Epithelial cell of alveolus of lung (primary cell): Measurements from ENCODE around the gene PVALB. TPM values are rescaled to one million over a fixed set of nuclear protein-coding genes. Genes with fewer than 3 reads are reported as not detected.

ENCODE experiments used
- total RNA-seq: library from RNA; depleted of rRNA; stranded (reverse); fragments of >200 nt; gene quantifications from 2 replicates; pipeline ENCODE4 v1.2.1, GENCODE V29; 2015

Gene PVALB, protein sequence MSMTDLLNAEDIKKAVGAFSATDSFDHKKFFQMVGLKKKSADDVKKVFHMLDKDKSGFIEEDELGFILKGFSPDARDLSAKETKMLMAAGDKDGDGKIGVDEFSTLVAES
- not detected in 2 replicates for total RNA-seq

DNA sequence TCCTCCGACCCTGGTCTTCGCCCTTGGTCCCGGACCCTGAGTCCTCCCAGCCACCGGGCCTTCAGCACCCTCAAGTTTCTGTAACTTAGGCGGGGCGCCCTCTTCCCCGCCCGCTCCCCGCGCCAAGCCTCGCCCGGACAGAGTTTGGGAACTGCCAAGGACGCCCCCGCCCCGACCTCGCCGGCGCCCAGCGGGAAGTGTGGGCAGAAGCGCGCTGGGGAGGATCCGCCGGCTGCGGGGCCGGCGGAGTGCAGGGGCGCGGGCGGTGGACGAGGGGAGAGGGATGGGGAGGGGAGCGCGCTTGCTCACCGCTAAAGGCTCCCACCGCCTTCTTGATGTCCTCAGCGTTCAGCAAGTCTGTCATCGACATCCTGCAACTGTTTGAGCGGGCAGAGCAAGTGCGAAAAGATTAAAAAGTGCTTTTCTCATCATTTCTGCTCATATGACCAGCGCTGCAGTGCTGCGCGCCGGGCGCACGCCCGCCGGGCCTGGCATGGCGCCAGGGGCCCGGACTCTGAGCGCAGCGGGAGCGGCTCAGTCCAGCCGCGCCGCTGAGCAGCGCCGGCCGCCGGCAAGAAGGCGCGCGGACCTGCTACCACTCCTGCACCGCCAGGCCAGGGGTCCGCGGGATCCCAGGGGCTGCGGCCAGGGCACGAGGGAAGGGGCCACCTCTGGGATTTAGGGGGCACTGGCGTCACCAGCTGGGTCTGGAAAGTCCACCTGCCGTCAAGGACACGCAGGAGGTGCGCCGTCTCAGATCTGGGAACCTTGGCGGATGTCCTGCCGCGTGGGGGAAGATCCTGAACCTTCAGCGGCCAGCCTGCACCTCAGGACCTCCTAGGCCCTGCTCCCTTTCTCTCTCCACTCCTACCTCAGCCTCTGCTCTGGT, at the start of gene PVALB:
PVALB (minus strand) TSS at position 400 of the 889 bp plus-strand sequence; CDS start at position 370, 30 bp downstream.

DNA sequence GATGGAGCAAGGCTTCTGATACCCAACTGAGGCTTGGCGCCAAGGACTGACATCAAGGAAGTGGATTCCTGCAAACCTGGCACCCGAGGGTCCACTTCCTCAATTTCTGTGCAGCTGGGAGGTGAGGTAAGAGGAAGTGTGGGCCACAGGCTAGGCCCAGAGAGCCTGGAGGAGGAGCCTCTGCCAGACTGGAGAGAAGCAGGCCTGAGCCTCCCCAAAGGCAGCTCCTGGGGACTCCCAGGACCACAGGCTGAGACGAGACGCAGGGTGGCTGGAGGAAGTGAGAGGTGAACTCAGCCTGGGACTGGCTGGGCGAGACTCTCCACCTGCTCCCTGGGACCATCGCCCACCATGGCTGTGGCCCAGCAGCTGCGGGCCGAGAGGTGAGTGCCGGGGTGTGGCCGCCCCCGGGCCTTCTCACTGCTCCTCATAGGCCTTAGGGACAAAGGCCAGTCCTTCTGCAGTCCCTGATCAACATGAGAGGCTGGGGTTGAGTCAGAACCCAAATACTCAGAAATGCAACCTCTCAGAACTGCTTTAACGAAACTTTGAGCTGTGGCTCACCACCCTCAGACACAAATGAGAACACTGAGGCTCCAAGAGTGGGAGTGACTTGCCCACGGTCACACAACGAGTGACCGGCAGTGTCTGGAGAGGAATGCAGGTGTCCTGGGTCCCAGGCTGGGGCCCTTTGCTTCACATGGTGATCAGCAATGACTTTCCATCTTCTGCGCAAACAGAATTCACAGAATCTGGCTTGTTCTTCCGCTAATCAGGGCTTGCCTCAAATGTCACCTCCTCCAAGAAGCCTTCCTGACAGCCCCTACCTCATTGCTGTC, 44.2 kb upstream of the PVALB start, which contains the start of gene NCF4:
NCF4 (plus strand) TSS at position 186 of the 839 bp plus-strand sequence; CDS start at position 352, 166 bp downstream.

GRCh38 chr22:36775964-36776669, 40.7 kb downstream of the PVALB start, which contains the start of gene IFT27:
TSS of gene IFT27 (minus strand) at chr22:36776119. CDS start at chr22:36775707, 412 bp downstream.

Other genes with a start within 250 kb of the PVALB start
- gene CACNG2, start 113.3 kb downstream of the PVALB start, total RNA-seq: 0.08 TPM in 1 of 2 replicates, not detected in the other
- gene IFT27, start 40.9 kb downstream of the PVALB start, total RNA-seq: 15.3 and 23.8 TPM in 2 replicates
- not detected in 2 replicates for gene NCF4, start 44.0 kb upstream of the PVALB start, total RNA-seq
- gene CSF2RB, start 96.6 kb upstream of the PVALB start, total RNA-seq: under 0.01 TPM in 1 of 2 replicates, not detected in the other
- 59.6 and 59.8 TPM in 2 replicates for gene TST, start 202.4 kb upstream of the PVALB start, total RNA-seq
- gene MPST, start 202.7 kb upstream of the PVALB start, total RNA-seq: 129 and 155 TPM in 2 replicates
- 23.6 and 42.4 TPM in 2 replicates for gene KCTD17, start 234.7 kb upstream of the PVALB start, total RNA-seq